Measurements from ENCODE around the gene NAPSA. TPM values are rescaled to one million over a fixed set of nuclear protein-coding genes. Genes with fewer than 3 reads are reported as not detected.
"Not testable (repeated sequence)": the region's sequence is repeated elsewhere in the genome, so short reads cannot be mapped to it uniquely, and the experiment has no call there.

The NAPSA gene
- total RNA-seq, 2 donors from 2014 or later, result 0.31 TPM; not detected in 1

DNA sequence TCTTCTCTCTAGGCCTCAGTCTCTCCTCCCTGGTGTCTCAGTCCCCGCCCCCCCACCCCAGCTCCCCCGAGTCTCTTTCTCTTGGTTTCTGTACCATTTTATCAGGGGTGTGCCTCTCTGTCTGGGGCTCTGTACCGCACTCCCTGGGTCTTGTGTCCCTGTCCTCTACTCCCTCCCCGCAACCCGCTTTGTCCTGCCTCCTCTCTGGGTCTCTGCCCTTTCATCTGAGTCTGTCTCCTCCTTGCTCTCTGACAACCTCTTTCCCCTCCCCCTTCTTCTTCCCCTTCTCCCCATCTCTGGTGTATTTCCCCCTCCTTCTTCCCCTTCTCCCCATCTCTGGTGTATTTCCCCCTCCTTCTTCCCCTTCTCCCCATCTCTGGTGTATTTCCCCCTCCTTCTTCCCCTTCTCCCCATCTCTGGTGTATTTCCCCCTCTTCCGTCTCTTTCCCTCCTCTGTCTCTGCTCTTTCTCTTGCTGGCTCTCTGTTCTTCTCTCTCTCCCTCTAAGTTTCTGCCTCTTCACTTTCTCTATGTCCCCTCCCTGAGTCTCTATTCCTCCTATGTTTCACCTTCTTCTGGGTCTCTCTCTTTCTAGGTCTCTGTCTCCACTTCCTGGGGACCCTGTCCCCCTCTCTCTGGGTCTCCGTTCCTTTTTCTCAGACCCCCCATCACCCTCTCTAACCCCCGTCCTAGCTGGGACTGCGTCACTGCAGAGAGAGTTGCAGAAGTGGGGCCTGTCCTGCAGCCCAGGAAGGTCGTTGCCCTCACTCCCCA lies 34.0 kb downstream of the NAPSA start:
- TF ChIP-seq, protein P1, sequence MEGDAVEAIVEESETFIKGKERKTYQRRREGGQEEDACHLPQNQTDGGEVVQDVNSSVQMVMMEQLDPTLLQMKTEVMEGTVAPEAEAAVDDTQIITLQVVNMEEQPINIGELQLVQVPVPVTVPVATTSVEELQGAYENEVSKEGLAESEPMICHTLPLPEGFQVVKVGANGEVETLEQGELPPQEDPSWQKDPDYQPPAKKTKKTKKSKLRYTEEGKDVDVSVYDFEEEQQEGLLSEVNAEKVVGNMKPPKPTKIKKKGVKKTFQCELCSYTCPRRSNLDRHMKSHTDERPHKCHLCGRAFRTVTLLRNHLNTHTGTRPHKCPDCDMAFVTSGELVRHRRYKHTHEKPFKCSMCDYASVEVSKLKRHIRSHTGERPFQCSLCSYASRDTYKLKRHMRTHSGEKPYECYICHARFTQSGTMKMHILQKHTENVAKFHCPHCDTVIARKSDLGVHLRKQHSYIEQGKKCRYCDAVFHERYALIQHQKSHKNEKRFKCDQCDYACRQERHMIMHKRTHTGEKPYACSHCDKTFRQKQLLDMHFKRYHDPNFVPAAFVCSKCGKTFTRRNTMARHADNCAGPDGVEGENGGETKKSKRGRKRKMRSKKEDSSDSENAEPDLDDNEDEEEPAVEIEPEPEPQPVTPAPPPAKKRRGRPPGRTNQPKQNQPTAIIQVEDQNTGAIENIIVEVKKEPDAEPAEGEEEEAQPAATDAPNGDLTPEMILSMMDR (IDR thresholded peaks at IDR 0.05), result no peak
- peak overlapping the region; percentile 41 to 49 for H3K4me3 ChIP-seq
- peak overlapping the region; percentile 82 to 88 for H3K27ac ChIP-seq
- H3K4me1 ChIP-seq, result peaks cover 0 to 42% of the 10 kb centered on the region in 2 donors
- no peaks in the 10 kb centered on the region for H3K9me3 ChIP-seq
- no peak for DNase-seq (ENCODE audit: low spot score)
- no peaks in the 10 kb centered on the region for H3K27me3 ChIP-seq
- H3K36me3 ChIP-seq, result no peaks in the 10 kb centered on the region

DNA sequence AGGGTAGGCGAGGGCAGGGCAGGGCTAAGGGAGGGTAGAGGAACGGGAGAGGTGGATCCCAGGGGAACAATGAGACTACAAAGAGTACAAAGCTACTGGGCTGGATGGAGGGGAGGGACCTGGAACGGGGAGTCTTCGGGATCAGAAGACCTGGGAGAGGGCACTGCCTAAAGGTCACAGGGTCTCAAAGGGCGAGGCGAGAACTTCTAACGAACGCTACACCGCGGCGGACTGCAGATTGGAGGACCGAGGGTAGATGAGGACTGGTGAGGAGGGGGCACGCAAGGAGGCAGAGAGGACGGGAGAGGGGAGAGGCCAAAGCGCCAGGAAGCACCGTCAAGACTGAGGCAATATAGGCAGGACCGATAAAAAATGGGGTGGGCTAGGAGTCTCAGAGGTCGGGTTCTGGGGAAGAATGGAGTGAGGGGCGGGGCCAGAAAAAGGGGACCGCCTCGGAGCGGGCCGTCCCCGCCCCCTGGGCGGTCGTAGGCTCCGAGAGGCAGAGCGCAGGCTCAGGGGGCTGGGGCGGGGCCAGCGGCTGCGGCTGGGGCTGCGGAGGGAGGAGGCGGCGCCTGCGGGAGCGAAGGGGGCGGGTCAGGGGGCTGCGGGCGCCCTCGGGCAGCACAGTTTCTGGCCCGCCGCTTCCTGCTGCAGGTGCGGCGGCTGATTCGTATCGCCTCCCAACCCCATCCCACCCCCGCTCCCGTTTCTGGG lies 34.9 kb downstream of the NAPSA start:
- Histone ChIP-seq H3K36me3 (no peaks in the 10 kb centered on the region), H3K4me1 (peaks cover 0 to 50% of the 10 kb centered on the region in 2 donors), H3K27ac (peak overlapping the region; percentile 82 to 88), H3K27me3 (no peaks in the 10 kb centered on the region), H3K9me3 (no peaks in the 10 kb centered on the region), H3K4me3 (peak overlapping the region; percentile 41 to 49)
- DNase-seq (ENCODE audit: low spot score), result no peak
- TF ChIP-seq, protein P1 (IDR thresholded peaks at IDR 0.05), result no peak

DNA sequence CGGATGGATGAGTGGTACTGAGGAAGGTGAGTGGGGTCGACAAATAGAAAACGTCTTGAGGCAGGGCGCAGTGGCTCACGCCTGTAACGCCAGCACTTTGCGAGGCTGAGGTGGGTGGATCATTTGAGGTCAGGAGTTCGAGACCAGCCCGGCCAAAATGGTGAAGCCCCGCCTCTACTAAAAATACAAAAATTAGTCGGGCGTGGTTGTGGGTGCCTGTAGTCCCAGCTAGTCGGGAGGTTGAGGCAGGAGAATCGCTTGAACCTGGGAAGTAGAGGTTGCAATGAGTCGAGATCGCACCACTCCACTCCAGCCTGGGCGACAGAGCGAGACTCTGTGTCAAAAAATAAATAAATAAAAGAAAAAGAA lies 35.5 kb downstream of the NAPSA start:
- not testable (repeated sequence) for H3K27me3 ChIP-seq
- H3K4me3 ChIP-seq, result peak overlapping the region; percentile 12 to 49

DNA sequence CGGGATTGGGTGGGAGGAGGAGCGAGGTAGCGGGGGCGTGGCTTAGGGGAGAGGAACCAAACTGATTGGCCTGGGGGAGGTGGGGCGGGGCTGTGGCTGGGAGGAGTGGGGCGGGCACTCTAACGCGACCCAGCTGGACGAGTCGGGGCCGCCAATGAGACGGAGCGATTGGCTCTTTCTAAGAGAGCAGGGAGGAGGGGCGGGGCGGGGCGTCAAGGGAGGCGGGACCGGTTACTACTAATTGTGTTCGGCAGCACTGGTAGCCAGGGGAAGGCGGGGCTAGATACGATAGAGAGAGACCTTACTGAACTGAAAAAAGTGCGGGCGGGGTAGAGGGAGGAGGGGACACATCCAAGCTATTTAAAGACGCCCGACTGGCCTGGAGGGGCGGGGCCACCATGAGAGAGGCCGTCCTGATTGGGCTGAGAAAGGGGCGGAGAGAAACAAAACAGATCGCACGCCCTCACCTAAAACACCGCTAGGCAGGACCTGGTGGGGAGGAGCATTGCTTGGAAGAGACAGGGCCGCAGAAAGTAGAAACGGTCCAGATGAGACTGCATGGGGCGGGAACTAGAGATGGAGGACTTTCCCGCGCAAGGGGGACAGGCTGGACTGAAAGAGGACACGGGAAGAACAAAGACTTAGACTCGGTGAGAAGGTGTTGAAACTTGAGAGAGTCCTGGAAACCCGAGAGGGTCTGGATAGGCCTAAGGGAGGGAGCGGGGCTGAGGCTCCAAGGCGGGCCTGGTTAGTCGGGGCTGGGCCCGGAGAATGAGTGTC lies 36.1 kb downstream of the NAPSA start, which contains the start of gene KCNC3:
KCNC3 (minus strand) TSS at position 232 of the 780 bp plus-strand sequence. CDS start 295 bp downstream, outside the sequence.
- peak within 1 kb of the TSS; percentile 82 to 88 for H3K27ac ChIP-seq
- peaks cover 0 to 56% of the 10 kb centered on the region in 2 donors for H3K4me1 ChIP-seq
- H3K36me3 ChIP-seq, result no peaks in the 10 kb centered on the region
- peak within 1 kb of the TSS; percentile 17 to 49 for H3K4me3 ChIP-seq
- TF ChIP-seq, protein P1 (IDR thresholded peaks at IDR 0.05), result no peak
- DNase-seq (ENCODE audit: low spot score), result peak; percentile 98
- H3K27me3 ChIP-seq, result no peaks in the 10 kb centered on the region
- H3K9me3 ChIP-seq, result no peaks in the 10 kb centered on the region

More for the DNA sequence above, 35.5 kb downstream of the NAPSA start:
- H3K9me3 ChIP-seq; H3K36me3 ChIP-seq; DNase-seq (ENCODE audit: low spot score): not testable (repeated sequence)
- Histone ChIP-seq H3K4me1 (peaks cover 0 to 55% of the 10 kb centered on the region in 2 donors), H3K27ac (peak overlapping the region; percentile 82 to 88)

DNA sequence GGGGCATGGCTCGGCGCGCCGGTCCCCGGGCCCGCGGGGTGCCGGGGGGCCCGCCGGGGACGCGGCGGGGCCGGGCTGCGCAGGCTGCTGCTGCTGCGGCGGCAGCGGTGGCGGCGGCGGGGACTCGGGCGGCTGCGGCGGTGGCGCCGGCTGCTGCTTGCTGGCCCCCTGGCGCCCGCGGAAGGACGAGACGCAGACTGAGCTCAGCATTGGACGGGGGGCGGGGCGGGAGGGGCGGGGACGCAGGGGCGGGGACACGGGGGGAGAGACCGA lies 36.6 kb downstream of the NAPSA start:
- TF ChIP-seq, protein P1 (IDR thresholded peaks at IDR 0.05), result no peak
- Histone ChIP-seq H3K4me3 (peak overlapping the region in 1 of 2 donors; percentile 42), H3K27ac (no peak overlapping the region), H3K9me3 (no peaks in the 10 kb centered on the region), H3K27me3 (no peaks in the 10 kb centered on the region), H3K4me1 (peaks cover 0 to 52% of the 10 kb centered on the region in 2 donors), H3K36me3 (no peaks in the 10 kb centered on the region)
- DNase-seq (ENCODE audit: low spot score), result no peak
